HG03469 (cell line): ENCODE results near the gene KDELR3.

Source experiments
- ATAC-seq: cut with Tn5 transposase; IDR thresholded peaks from one replicate; pipeline ENCODE4 v1.9.1; 2021; ENCODE audit warnings: mild to moderate bottlenecking, moderate library complexity, moderate number of reproducible peaks; ENCODE audit not compliant: unreplicated experiment

Gene KDELR3

GRCh38 chr22:38467904-38468442, at the start of gene KDELR3:
Gene KDELR3, plus strand, starts transcription at chr22:38468096. Its CDS starts 138 bp downstream, at chr22:38468234.
- no peak for ATAC-seq

GRCh38 chr22:38418589-38418988, 49.3 kb upstream of the KDELR3 start:
- no peak for ATAC-seq

DNA sequence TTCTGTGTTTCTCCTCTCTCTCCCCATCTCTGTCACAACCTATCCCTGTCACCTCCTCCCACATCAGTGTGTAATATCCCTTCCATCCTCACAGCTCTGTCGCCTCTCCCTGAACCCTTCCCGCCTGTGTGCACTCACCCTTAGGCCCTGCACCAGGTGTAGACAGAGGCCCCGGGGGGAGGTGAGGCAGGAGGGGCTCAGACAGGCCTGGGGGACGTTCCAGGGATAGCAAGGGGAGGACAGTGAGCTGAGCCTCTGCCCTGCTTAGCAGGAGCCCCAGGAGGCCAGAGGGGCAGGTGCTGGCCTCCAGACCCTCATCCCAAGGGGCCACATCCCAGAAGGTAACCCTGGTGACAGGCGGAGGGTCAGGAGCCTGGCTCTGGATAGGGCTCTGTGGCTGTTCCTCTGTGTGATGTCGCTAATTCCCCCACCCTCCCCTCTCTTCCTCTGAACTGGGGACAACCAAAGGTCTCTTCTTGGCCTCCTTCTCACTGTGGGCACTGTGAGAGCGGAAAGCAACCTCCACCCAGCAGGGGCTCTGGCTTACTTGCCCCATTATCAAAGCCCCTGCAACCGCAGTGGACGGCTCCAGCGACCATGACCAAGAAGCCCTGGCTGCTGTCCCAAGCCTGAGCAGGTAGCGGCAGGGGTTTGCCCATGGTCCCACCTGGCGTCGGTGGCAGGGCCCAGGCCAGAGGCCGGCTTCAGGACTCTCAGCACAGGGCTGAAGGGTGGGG, 48.6 kb upstream of the KDELR3 start:
- ATAC-seq = no peak

- ATAC-seq = no peak
These were observed 48.1 kb upstream of the KDELR3 start for GRCh38 chr22:38419858-38420160.

- ATAC-seq = no peak
These were observed 47.2 kb upstream of the KDELR3 start for GRCh38 chr22:38420734-38421133.

GRCh38 chr22:38422611-38423511, 45.0 kb upstream of the KDELR3 start:
- ATAC-seq = no peak

GRCh38 chr22:38423512-38424503, 44.1 kb upstream of the KDELR3 start:
- ATAC-seq = no peak

DNA sequence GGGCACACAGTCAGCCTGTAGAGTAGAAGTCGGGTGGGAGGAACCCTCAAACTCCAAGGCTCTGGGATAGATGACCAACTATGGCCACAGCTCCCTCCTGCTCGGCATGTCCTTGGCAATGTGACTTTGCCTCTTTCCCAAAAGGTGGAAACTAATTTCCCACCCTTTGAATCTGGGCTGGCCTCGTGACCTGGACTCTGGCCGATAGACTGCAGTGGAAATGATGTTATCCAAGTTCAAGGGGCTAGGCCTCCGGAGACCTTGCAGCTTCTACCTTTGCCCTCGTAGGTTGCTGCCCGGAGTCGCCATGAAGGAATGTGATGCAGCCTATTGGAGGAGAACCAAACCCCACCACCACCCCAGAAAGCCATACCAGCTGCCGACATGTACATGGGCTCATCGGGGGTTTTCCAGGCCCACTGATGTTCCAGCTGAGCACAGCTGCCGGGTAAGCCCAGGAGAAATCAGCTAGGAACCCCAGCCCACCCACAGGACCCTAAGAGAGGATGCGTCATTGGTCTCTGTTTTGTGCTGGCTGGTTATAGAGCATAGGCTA, 43.3 kb upstream of the KDELR3 start:
- ATAC-seq = no peak

DNA sequence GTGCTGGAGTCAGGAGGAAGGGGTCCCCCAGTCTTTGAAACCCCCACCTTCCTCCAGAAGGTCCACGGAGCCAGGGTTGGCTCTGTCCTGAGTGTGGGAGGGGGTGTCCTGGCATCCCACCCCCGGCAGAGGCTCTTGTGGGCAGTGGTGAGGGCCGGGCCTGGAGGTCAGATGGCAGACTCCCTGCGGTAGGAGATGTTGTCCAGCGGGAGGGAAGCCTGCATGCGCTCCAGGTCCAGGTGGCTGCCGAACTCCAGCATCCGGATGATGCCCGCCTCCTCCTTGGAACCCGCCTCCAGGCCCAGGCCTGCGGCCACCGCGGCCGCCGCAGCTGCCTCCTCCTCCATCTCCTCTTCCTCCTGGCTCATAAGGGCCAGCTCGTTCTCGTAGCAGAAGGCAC, 41.3 kb upstream of the KDELR3 start:
- no peak for ATAC-seq

DNA sequence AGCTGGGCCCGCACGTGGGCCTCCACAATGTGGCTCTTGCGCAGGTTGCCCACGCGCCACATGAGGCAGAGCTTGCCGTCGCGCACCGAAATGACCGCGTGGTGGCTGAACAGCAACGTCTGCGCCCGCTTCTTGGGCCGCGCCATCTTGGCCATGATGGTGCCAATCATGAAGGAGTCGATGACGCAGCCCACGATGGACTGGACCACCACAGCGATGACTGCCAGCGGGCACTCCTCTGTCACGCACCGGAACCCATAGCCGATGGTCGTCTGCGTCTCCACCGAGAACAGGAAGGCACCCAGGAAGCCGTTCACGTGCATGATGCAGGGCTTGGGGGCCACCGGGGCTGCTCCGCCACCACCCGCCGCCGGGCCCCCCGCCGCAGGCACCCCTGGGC, 40.4 kb upstream of the KDELR3 start:
- no peak for ATAC-seq

DNA sequence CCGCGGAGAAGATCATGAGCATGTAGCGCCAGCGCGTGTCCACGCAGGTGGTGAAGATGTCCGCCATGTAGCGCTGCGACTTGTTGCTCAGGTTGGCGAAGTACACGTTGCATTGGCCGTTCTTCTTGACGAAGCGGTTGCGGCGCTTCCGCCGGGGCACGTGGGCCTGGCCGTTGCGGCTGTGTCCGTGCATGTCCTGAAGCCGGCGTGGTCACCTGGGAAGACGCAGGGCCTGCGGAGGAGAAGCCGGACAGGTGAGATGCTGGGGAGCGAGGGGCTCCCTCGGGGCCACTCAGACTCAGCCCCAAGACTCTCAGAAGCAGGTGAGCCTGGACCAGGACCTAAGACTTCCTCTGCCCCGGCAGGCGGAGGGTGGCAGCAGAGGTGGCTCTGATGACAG, 40.0 kb upstream of the KDELR3 start:
- ATAC-seq = no peak

DNA sequence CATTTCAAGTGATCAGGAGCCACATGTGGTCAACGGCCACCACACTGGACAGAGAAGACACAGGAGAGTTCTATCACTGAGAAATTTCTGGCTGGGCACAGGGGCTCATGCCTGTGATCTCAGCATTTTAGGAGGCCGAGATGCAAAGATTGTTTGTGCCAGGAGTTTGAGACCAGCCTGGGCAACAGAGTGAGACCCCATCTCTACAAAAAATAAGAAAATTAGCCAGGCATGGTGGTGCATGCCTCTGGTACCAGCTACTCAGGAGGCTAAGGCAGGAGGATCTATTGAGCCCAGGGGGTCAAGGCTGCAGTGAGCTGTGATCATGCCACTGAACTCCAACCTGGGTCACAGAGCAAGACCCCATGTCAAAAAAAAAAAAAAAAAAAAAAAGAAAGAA, 39.2 kb upstream of the KDELR3 start:
- no peak for ATAC-seq

GRCh38 chr22:38429499-38430068, 38.3 kb upstream of the KDELR3 start:
- no peak for ATAC-seq

GRCh38 chr22:38431266-38432010, 36.5 kb upstream of the KDELR3 start:
- ATAC-seq = no peak

GRCh38 chr22:38432264-38432663, 35.6 kb upstream of the KDELR3 start:
- no peak for ATAC-seq

GRCh38 chr22:38433871-38434270, 34.0 kb upstream of the KDELR3 start:
- ATAC-seq = no peak

DNA sequence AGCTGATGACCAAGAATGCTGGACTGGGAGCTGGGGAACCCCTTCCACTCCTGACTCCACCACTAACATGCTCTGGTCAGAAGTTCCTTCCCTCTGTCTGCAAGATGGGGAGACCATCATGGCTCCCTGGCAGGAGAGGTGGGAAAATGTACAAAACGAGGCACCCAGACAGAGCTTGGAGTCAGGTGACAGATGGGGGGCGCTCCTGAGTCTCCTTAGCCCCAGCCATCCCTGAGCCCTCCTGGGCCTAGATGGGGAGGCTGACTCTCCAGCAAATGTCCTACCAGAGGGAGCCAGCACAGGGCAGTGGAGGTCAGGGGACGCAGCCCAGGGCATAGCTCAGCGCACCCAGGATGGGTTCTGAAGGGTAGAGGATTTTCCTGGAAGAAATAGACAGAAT, 32.9 kb upstream of the KDELR3 start:
- no peak for ATAC-seq

DNA sequence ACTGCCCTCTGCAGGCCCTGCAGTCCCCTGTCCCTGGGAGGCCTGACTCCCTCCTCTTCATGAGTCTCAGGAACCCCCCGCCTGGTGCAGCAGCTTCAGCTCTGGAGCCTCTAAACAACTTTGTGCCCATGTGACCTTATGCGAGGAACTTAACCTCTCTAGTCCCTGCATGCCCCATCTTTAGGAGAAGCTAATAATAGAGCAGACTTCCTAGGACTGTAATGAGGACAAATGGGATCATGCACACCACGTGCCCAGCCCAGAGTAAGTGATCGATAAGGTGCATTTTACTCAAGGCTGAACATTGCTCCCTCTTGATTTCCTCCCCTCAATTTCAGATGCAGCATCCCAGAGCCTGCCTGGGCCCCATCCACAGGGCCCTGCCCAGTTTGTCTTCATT, 31.9 kb upstream of the KDELR3 start:
- ATAC-seq = no peak

DNA sequence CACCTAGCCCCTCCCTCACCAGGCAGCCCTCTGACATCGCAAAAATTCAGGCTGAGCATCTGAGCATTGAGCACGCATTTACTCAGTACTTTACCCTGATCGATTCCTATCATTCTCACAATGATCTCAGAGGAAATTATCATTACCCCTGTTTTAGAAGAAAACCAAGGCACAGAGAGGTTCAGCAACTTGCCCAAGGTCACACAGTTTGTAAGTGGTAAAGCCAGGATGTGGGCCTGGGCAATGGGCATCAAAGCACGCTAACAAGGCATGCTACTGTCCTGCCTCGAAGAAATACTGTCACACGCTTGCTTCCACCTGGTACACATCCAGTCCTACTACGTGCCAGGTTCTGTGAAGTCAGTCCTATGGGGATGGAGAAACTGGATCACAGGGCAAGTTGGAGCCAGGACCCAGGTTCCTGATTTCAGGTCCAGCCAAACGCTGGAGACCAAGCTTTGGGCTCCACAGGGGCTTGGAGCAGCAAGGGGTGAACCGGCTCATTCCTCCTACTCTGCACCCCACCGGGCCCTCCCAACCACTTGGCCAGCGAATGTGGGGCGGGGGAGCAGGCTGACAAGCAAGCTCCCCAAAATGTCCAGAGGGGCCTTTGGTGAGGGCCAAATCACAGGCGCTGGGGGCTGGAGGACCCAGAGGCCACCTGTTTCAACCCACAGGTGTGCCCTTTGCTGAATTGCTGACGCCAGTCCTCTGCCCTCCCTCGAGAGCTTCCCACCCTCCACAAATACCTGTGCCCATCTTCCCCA, 31.1 kb upstream of the KDELR3 start:
- no peak for ATAC-seq
